CD14-positive monocyte (primary cell): Measurements from ENCODE around the gene CHTF8. TPM values are rescaled to one million over a fixed set of nuclear protein-coding genes. Genes with fewer than 3 reads are reported as not detected.
A peak's percentile ranks its signal among the peaks of the same experiment; 100 is the strongest.

Experiments used
- DNase-seq, 3 donors: peaks; one replicate each; pipeline ENCODE4 v3.0.0-alpha.2; 2011 to 2022
- H2AFZ ChIP-seq: 2 replicates; pipeline ENCODE4 v1.6.0; 2012; ENCODE audit warnings: mild to moderate bottlenecking, low read depth, low read length, inconsistent platforms; ENCODE audit not compliant: insufficient read depth, poor library complexity, severe bottlenecking
- H3K27ac ChIP-seq, 2 donors: 1 replicate in 1 of 2; 2 replicates in 1 of 2; pipeline ENCODE4 v1.5.1; 2012 to 2013; ENCODE audit warnings: low read length in 2 of 2, control low read depth in 1 of 2, inconsistent platforms in 1 of 2, low read depth in 1 of 2, mild to moderate bottlenecking in 1 of 2
- H3K27me3 ChIP-seq, 2 donors: one replicate each; pipeline versions ENCODE4 v1.6.0 to v1.6.1; 2011 to 2013; ENCODE audit warnings: low read length in 2 of 2; ENCODE audit not compliant: control insufficient read depth in 2 of 2, insufficient read depth in 2 of 2
- H3K36me3 ChIP-seq, 2 donors: replicated peaks in 1 of 2; 1 replicate in 1 of 2; 2 replicates in 1 of 2; pipeline versions ENCODE4 v1.5.1 to v1.6.1; 2012 to 2013; ENCODE audit warnings: low read length in 2 of 2, control low read depth in 1 of 2, inconsistent platforms in 1 of 2, mild to moderate bottlenecking in 1 of 2; ENCODE audit not compliant: insufficient read depth in 2 of 2, control insufficient read depth in 1 of 2
- H3K4me1 ChIP-seq, 2 donors: 1 replicate in 1 of 2; 2 replicates in 1 of 2; pipeline versions ENCODE4 v1.5.1 to v1.6.1; 2012 to 2013; ENCODE audit warnings: low read length in 2 of 2, control low read depth in 1 of 2, inconsistent platforms in 1 of 2, mild to moderate bottlenecking in 1 of 2, moderate library complexity in 1 of 2; ENCODE audit not compliant: insufficient read depth in 2 of 2, control insufficient read depth in 1 of 2
- H3K4me2 ChIP-seq: replicated peaks from 2 replicates; pipeline ENCODE3; 2012; ENCODE audit warnings: low read length, moderate library complexity, mild to moderate bottlenecking; ENCODE audit not compliant: poor library complexity, severe bottlenecking; ENCODE audit errors: extremely low read depth
- H3K4me3 ChIP-seq, 3 experiments: fragments of 200-600 bp in 1 of 3; sonication (generic) in 1 of 3; replicated peaks in 1 of 3; 1 replicate in 2 of 3; 2 replicates in 1 of 3; pipeline ENCODE4 v1.5.1; 2011 to 2013; ENCODE audit warnings: low read length in 3 of 3, mild to moderate bottlenecking in 3 of 3, control low read depth in 2 of 3, low read depth in 2 of 3, inconsistent platforms in 1 of 3, moderate library complexity in 1 of 3
- H3K79me2 ChIP-seq: 2 replicates; pipeline ENCODE4 v1.6.0; 2012; ENCODE audit warnings: mild to moderate bottlenecking, control low read depth, inconsistent platforms, low read length, moderate library complexity; ENCODE audit not compliant: insufficient read depth
- H3K9ac ChIP-seq: 2 replicates; pipeline ENCODE4 v1.6.0; 2017; ENCODE audit warnings: low read length, mild to moderate bottlenecking; ENCODE audit not compliant: insufficient read depth, poor library complexity, severe bottlenecking
- H3K9me3 ChIP-seq, 2 donors: replicated peaks in 1 of 2; 1 replicate in 1 of 2; 2 replicates in 1 of 2; pipeline versions ENCODE4 v1.5.1 to v1.6.1; 2012 to 2013; ENCODE audit warnings: low read length in 2 of 2, control low read depth in 1 of 2; ENCODE audit not compliant: control insufficient read depth in 1 of 2, insufficient read depth in 1 of 2
- H4K20me1 ChIP-seq: 2 replicates; pipeline ENCODE4 v1.6.0; 2012; ENCODE audit warnings: mild to moderate bottlenecking, low read length, control low read depth, moderate library complexity; ENCODE audit not compliant: insufficient read depth
- H3K27ac Mint-ChIP-seq, 7 donors: one replicate each; pipeline ENCODE4 v1.8.0; 2020; ENCODE audit warnings: mild to moderate bottlenecking in 7 of 7, mixed read lengths in 7 of 7, moderate library complexity in 6 of 7, inconsistent platforms in 2 of 7
- H3K27me3 Mint-ChIP-seq, 3 donors: one replicate each; pipeline ENCODE4 v1.8.0; 2021 to 2022; ENCODE audit warnings: low read depth in 3 of 3, mild to moderate bottlenecking in 3 of 3, mixed read lengths in 3 of 3, moderate library complexity in 3 of 3, inconsistent platforms in 1 of 3
- H3K36me3 Mint-ChIP-seq, 2 donors: one replicate each; pipeline ENCODE4 v1.8.0; 2020; ENCODE audit warnings: mixed read lengths in 2 of 2, inconsistent platforms in 1 of 2, mild to moderate bottlenecking in 1 of 2
- H3K4me1 Mint-ChIP-seq: one replicate; pipeline ENCODE4 v1.8.0; 2020; ENCODE audit warnings: mild to moderate bottlenecking, mixed read lengths
- H3K4me3 Mint-ChIP-seq, 2 donors: one replicate each; pipeline ENCODE4 v1.8.0; 2020; ENCODE audit warnings: mild to moderate bottlenecking in 2 of 2, mixed read lengths in 2 of 2, moderate library complexity in 1 of 2
- H3K9me3 Mint-ChIP-seq, 7 donors: one replicate each; pipeline ENCODE4 v1.8.0; 2020 to 2022; ENCODE audit warnings: mixed read lengths in 7 of 7, mild to moderate bottlenecking in 6 of 7, moderate library complexity in 6 of 7, inconsistent platforms in 2 of 7
- WGBS: methylation state at CpG from one replicate; pipeline ENCODE4 v1.1.5; 2013; ENCODE audit warnings: missing lambda C conversion rate; ENCODE audit not compliant: insufficient coverage; 5-methylcytosine and 5-hydroxymethylcytosine counted together
- intact Hi-C, 2 donors: fragments of 100-400 bp; cut with micrococcal nuclease; formaldehyde crosslinking; loops; one replicate each; pipeline versions ENCODE4 v1.15.0 to v1.15.1; 2023
- polyA plus RNA-seq, 3 donors: library from polyadenylated mRNA; depleted of rRNA in 1 of 3; unstranded in 2 of 3; stranded (reverse) in 1 of 3; fragments of 300-500 nt in 2 of 3; fragments of >200 nt in 1 of 3; fragmentation: Illumina TruSeq in 2 of 3; gene quantifications; 1 replicate in 2 of 3; 2 replicates in 1 of 3; pipeline ENCODE4 v1.2.3, GENCODE V29; 2012 to 2021
- TF ChIP-seq, protein P1 (sequence below): fragments of 200-600 bp; IDR thresholded peaks from one replicate; pipeline ENCODE4 v1.8.0; 2022; ENCODE audit warnings: antibody characterized with exemption, mild to moderate bottlenecking

Gene CHTF8
- polyA plus RNA-seq, 3 donors = 45.9 to 172 (median 158) TPM

DNA sequence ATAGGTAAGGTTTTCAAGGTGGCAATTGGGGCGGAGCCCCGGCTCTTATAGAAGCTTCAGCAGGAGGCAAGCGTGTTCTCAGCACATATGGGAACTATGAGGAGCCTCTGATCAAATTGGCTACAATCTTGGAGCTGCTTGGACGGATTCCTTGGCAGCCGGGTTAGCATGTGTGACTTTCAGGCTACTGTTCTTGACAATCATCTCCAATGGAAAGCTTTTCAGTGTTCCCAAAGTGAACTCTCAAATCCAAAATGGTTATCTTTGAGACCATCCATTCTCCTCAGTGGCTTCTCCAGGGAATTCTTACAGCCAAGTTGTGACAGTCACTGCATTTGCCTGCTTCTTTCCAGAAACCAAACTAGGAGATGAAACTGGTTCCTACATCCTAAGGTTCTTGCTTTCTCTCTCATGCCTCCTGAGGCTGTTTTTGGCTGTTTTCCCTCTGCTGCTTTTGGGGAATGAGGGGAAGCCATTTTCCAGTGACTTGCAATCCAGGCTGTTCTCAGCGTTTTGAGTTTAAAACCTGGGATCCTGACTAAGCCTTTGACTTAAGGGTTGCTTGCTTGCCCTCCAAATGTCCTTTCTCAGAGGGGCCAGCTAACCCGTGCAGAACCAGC, 16.0 kb downstream of the CHTF8 start:
- Histone ChIP-seq H3K4me3 (no peak overlapping the region), H3K79me2 (no peaks in the 10 kb centered on the region), H2AFZ (no peak overlapping the region), H4K20me1 (peaks cover 95% of the 10 kb centered on the region), H3K4me1 (no peaks in the 10 kb centered on the region), H3K4me2 (no peak overlapping the region), H3K9ac (no peak overlapping the region), H3K36me3 (peaks cover 53 to 85% of the 10 kb centered on the region in 2 donors), H3K27me3 (no peaks in the 10 kb centered on the region), H3K9me3 (no peaks in the 10 kb centered on the region), H3K27ac (no peak overlapping the region)
- intact Hi-C loops = no loop called here
- no peak overlapping the region for H3K4me3 Mint-ChIP-seq
- H3K27ac Mint-ChIP-seq = peak overlapping the region in 1 of 7 donors; percentile 2
- TF ChIP-seq, protein P1, sequence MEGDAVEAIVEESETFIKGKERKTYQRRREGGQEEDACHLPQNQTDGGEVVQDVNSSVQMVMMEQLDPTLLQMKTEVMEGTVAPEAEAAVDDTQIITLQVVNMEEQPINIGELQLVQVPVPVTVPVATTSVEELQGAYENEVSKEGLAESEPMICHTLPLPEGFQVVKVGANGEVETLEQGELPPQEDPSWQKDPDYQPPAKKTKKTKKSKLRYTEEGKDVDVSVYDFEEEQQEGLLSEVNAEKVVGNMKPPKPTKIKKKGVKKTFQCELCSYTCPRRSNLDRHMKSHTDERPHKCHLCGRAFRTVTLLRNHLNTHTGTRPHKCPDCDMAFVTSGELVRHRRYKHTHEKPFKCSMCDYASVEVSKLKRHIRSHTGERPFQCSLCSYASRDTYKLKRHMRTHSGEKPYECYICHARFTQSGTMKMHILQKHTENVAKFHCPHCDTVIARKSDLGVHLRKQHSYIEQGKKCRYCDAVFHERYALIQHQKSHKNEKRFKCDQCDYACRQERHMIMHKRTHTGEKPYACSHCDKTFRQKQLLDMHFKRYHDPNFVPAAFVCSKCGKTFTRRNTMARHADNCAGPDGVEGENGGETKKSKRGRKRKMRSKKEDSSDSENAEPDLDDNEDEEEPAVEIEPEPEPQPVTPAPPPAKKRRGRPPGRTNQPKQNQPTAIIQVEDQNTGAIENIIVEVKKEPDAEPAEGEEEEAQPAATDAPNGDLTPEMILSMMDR = no peak
- peaks cover 0 to 2% (median 1%) of the 10 kb centered on the region in 3 donors for H3K27me3 Mint-ChIP-seq
- no peak for DNase-seq
- peaks cover 57 to 75% of the 10 kb centered on the region in 2 donors for H3K36me3 Mint-ChIP-seq
- WGBS = 99% methylated on average over 7 of the region's 7 CpGs
- H3K9me3 Mint-ChIP-seq = peaks cover 0 to 2% (median 0%) of the 10 kb centered on the region in 7 donors
- peaks cover 6% of the 10 kb centered on the region for H3K4me1 Mint-ChIP-seq

DNA sequence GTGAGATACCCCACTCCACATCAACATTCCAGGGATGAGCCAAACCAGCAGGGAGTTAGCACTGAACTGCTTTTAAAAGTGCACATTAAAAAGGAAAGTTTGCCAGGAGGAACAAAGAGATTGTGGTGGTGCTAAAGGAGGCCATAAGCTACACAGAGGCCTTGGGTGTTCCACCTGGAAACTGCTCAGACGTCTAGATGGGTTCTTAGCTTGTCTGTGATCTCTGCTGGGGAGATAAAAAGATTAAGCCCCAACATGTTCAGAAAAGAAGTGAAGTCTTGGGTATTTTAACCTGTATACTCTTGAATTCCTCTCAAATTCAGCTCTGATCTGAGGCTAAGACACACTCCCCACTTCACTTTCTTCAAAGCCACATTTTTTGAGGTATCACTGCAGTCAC, 16.6 kb downstream of the CHTF8 start:
- no peaks in the 10 kb centered on the region for H3K27me3 ChIP-seq
- peak overlapping the region in 1 of 7 donors; percentile 30 for H3K27ac Mint-ChIP-seq
- H3K9ac ChIP-seq = no peak overlapping the region
- intact Hi-C loops = no loop called here
- no peak overlapping the region for H3K27ac ChIP-seq
- no peaks in the 10 kb centered on the region for H3K4me1 ChIP-seq
- DNase-seq = no peak
- no peak overlapping the region for H3K4me3 Mint-ChIP-seq
- peaks cover 6% of the 10 kb centered on the region for H3K4me1 Mint-ChIP-seq
- peaks cover 49 to 81% of the 10 kb centered on the region in 2 donors for H3K36me3 ChIP-seq
- H4K20me1 ChIP-seq = peaks cover 92% of the 10 kb centered on the region
- no peaks in the 10 kb centered on the region for H3K9me3 ChIP-seq
- H3K4me3 ChIP-seq = no peak overlapping the region
- no CpG with 5 or more reads among the region's 1 CpG for WGBS
- H2AFZ ChIP-seq = no peak overlapping the region
- H3K4me2 ChIP-seq = no peak overlapping the region
- peaks cover 54 to 73% of the 10 kb centered on the region in 2 donors for H3K36me3 Mint-ChIP-seq
- peaks cover 0 to 2% (median 1%) of the 10 kb centered on the region in 3 donors for H3K27me3 Mint-ChIP-seq
- TF ChIP-seq, protein P1 = no peak
- H3K9me3 Mint-ChIP-seq = peaks cover 0 to 2% (median 0%) of the 10 kb centered on the region in 7 donors
- no peaks in the 10 kb centered on the region for H3K79me2 ChIP-seq
